Neuronal stem cell (in vitro differentiated cells): ENCODE results near the gene CDSN.
A peak's percentile ranks its signal among the peaks of the same experiment; 100 is the strongest.

Experiments
- DNase-seq: peaks from one replicate; pipeline ENCODE4 v3.0.0-alpha.2; 2013; ENCODE audit warnings: low spot score
- H2AFZ ChIP-seq: one replicate; pipeline ENCODE4 v1.6.1; 2013; ENCODE audit warnings: mild to moderate bottlenecking, low read length, inconsistent platforms
- H2AK5ac ChIP-seq: 2 replicates; pipeline ENCODE4 v1.6.1; 2013; ENCODE audit warnings: low read depth, mild to moderate bottlenecking, inconsistent platforms, low read length, moderate library complexity, mixed read lengths
- H2BK120ac ChIP-seq: 2 replicates; pipeline ENCODE4 v1.6.1; 2013; ENCODE audit warnings: low read depth, mild to moderate bottlenecking, inconsistent platforms, low read length, moderate library complexity, mixed read lengths
- H2BK12ac ChIP-seq: one replicate; pipeline ENCODE4 v1.6.1; 2013; ENCODE audit warnings: low read length, inconsistent platforms
- H2BK15ac ChIP-seq: 2 replicates; pipeline ENCODE4 v1.6.1; 2013; ENCODE audit warnings: mild to moderate bottlenecking, low read length, inconsistent platforms, mixed read lengths
- H2BK5ac ChIP-seq: one replicate; pipeline ENCODE4 v1.6.1; 2013; ENCODE audit warnings: inconsistent platforms, mild to moderate bottlenecking, low read length, moderate library complexity
- H3K14ac ChIP-seq: one replicate; pipeline ENCODE4 v1.6.1; 2013; ENCODE audit warnings: low read length, inconsistent platforms
- H3K18ac ChIP-seq: 2 replicates; pipeline ENCODE4 v1.6.1; 2013; ENCODE audit warnings: low read length, inconsistent platforms
- H3K23ac ChIP-seq: 2 replicates; pipeline ENCODE4 v1.6.1; 2013; ENCODE audit warnings: low read depth, mild to moderate bottlenecking, mixed read lengths, low read length, inconsistent platforms; ENCODE audit not compliant: poor library complexity
- H3K27ac ChIP-seq: replicated peaks from 3 replicates; pipeline ENCODE4 v1.5.1; 2013; ENCODE audit warnings: low read length, inconsistent platforms
- H3K27me3 ChIP-seq, 3 experiments: 2 replicates each; pipeline ENCODE4 v1.6.1; 2013; ENCODE audit warnings: low read length in 3 of 3, mild to moderate bottlenecking in 2 of 3, inconsistent platforms in 1 of 3, low read depth in 1 of 3, mixed read lengths in 1 of 3, moderate library complexity in 1 of 3; ENCODE audit not compliant: control insufficient read depth in 3 of 3, insufficient read depth in 3 of 3
- H3K36me3 ChIP-seq, 2 donors: replicated peaks in 1 of 2; 2 replicates each; pipeline ENCODE4 v1.6.1; 2013; ENCODE audit warnings: low read length in 2 of 2; ENCODE audit not compliant: control insufficient read depth in 2 of 2, insufficient read depth in 2 of 2
- H3K4ac ChIP-seq: 2 replicates; pipeline ENCODE4 v1.6.1; 2013; ENCODE audit warnings: inconsistent platforms, mild to moderate bottlenecking, low read length, moderate library complexity
- H3K4me1 ChIP-seq, 2 donors: 1 replicate in 1 of 2; 2 replicates in 1 of 2; pipeline ENCODE4 v1.6.1; 2013; ENCODE audit warnings: low read length in 2 of 2, low read depth in 1 of 2; ENCODE audit not compliant: control insufficient read depth in 2 of 2, insufficient read depth in 1 of 2
- H3K4me2 ChIP-seq: one replicate; pipeline ENCODE4 v1.6.1; 2013; ENCODE audit warnings: mild to moderate bottlenecking, low read length, inconsistent platforms; ENCODE audit not compliant: insufficient read depth, poor library complexity, severe bottlenecking
- H3K4me3 ChIP-seq, 2 donors: 2 replicates each; pipeline ENCODE4 v1.5.1; 2013; ENCODE audit warnings: low read length in 2 of 2, mild to moderate bottlenecking in 2 of 2, inconsistent platforms in 1 of 2, moderate library complexity in 1 of 2
- H3K79me1 ChIP-seq: one replicate; pipeline ENCODE4 v1.6.1; 2013; ENCODE audit warnings: low read depth, mild to moderate bottlenecking, inconsistent platforms, low read length, moderate library complexity
- H3K9ac ChIP-seq: one replicate; pipeline ENCODE4 v1.6.1; 2013; ENCODE audit warnings: mild to moderate bottlenecking, low read depth, low read length, inconsistent platforms; ENCODE audit not compliant: poor library complexity
- H3K9me3 ChIP-seq, 2 donors: replicated peaks in 1 of 2; 2 replicates each; pipeline versions ENCODE3 to v1.6.1; 2013; ENCODE audit warnings: low read length in 2 of 2, mild to moderate bottlenecking in 2 of 2, inconsistent platforms in 1 of 2, low read depth in 1 of 2, mixed read lengths in 1 of 2, moderate library complexity in 1 of 2; ENCODE audit not compliant: control insufficient read depth in 2 of 2, insufficient read depth in 1 of 2
- H4K8ac ChIP-seq: one replicate; pipeline ENCODE4 v1.6.1; 2013; ENCODE audit warnings: low read depth, mild to moderate bottlenecking, inconsistent platforms, low read length, moderate library complexity
- H4K91ac ChIP-seq: one replicate; pipeline ENCODE4 v1.6.1; 2013; ENCODE audit warnings: low read length, low read depth, mild to moderate bottlenecking, inconsistent platforms; ENCODE audit not compliant: poor library complexity
- WGBS, 2 donors: extraction: QIAGEN DNeasy Blood & Tissue Kit; methylation state at CpG; one replicate each; pipeline ENCODE4 v1.1.7; 2013; ENCODE audit warnings: missing lambda C conversion rate in 2 of 2, mixed read lengths in 1 of 2; ENCODE audit not compliant: insufficient read length in 2 of 2, insufficient replicate concordance in 1 of 2; ENCODE audit errors: extremely low coverage in 2 of 2; 5-methylcytosine and 5-hydroxymethylcytosine counted together

Gene CDSN

DNA sequence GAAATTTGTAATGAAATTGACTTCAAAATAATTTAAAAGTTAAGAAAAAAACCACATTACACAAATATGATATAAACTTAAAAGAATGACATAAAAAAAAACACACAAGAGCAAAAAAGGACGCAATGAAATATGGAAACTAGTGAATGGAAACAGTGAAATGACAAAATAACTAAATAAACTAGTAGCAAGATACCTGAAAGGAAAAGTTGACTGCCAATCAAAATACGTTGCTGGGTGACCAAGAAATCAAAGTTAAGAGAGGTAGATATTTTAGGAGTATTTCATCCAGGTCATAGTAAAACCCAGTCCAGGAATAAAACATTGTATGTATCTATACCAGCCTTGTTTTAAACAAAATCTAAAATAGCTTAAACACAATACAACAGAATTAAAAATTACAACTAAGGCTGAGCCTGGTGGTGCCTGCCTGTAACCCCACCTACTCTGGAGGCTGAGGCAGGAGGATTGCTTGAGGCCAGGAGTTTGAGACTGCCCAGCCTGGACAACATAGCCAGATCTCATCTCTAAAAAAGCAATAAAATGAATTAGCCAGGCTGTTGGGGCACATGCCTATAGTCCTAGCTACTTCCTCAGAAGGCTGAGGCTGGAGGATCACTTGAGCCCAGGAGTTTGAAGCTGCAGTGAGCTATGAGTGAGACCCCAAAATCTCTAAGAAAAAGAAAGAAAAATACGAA is 29.8 kb downstream of the CDSN start:
- no peak overlapping the region for H2AK5ac ChIP-seq
- DNase-seq: no peak
- H2AFZ ChIP-seq: no peak overlapping the region
- H3K18ac ChIP-seq: no peak overlapping the region
- H3K23ac ChIP-seq: no peak overlapping the region
- H3K4me1 ChIP-seq: peaks cover 0 to 2% of the 10 kb centered on the region in 2 donors
- H4K91ac ChIP-seq: no peak overlapping the region
- no peaks in the 10 kb centered on the region for H3K79me1 ChIP-seq
- H3K9ac ChIP-seq: no peak overlapping the region
- H3K27me3 ChIP-seq: peaks cover 0 to 17% (median 0%) of the 10 kb centered on the region in 3 experiments
- H2BK15ac ChIP-seq: no peak overlapping the region
- no peak overlapping the region for H3K27ac ChIP-seq
- no peak overlapping the region for H3K4ac ChIP-seq
- no peaks in the 10 kb centered on the region for H3K9me3 ChIP-seq
- no peak overlapping the region for H2BK120ac ChIP-seq
- H3K14ac ChIP-seq: no peak overlapping the region
- no peak overlapping the region for H4K8ac ChIP-seq
- WGBS, 2 donors: no CpG with 5 or more reads among the region's 3 CpGs
- no peak overlapping the region for H3K4me3 ChIP-seq
- H3K36me3 ChIP-seq: no peaks in the 10 kb centered on the region
- H3K4me2 ChIP-seq: no peak overlapping the region
- no peak overlapping the region for H2BK12ac ChIP-seq
- no peak overlapping the region for H2BK5ac ChIP-seq

DNA sequence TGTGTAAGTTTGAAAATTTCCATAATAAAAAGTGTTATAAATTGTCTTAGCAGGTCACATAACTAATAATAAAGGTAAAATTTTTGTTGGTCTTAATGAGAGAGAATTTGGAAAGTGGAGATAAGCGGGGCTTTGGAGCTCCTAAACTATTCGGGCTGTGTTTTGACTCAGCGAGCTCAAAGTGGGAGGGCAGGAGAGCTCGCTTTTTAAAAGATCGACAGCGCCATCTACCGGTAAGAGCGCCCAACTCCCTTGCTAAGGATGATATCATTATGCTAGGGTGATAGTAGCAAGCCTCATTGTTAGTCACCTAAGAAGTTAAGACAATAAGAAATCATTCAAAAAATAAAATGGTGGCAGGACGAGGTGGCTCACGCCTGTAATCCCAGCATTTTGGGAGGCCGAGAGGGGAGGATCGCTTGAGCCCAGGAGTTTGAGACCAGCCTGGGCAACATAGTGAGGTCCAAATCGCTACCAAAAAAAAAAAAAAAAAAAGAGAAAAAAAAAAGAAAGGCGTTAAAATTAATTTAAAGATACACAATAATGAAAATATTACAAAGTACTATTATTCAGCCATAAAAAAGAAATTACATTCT is 32.7 kb downstream of the CDSN start:
- H2AK5ac ChIP-seq: no peak overlapping the region
- no peak overlapping the region for H3K4me3 ChIP-seq
- H3K4ac ChIP-seq: no peak overlapping the region
- no peak overlapping the region for H2BK120ac ChIP-seq
- no peak overlapping the region for H3K18ac ChIP-seq
- DNase-seq: peak; percentile 90
- no peak overlapping the region for H3K9ac ChIP-seq
- no peak overlapping the region for H2BK15ac ChIP-seq
- no peak overlapping the region for H3K4me2 ChIP-seq
- H2AFZ ChIP-seq: no peak overlapping the region
- H4K8ac ChIP-seq: no peak overlapping the region
- no peak overlapping the region for H3K27ac ChIP-seq
- peaks cover 0 to 13% (median 0%) of the 10 kb centered on the region in 3 experiments for H3K27me3 ChIP-seq
- no peaks in the 10 kb centered on the region for H3K9me3 ChIP-seq
- peaks cover 0 to 2% of the 10 kb centered on the region in 2 donors for H3K4me1 ChIP-seq
- H2BK5ac ChIP-seq: no peak overlapping the region
- no peak overlapping the region for H3K23ac ChIP-seq
- H3K79me1 ChIP-seq: no peaks in the 10 kb centered on the region
- no peak overlapping the region for H2BK12ac ChIP-seq
- no peaks in the 10 kb centered on the region for H3K36me3 ChIP-seq
- H3K14ac ChIP-seq: no peak overlapping the region
- no peak overlapping the region for H4K91ac ChIP-seq
- WGBS, 2 donors: no CpG with 5 or more reads among the region's 14 CpGs

DNA sequence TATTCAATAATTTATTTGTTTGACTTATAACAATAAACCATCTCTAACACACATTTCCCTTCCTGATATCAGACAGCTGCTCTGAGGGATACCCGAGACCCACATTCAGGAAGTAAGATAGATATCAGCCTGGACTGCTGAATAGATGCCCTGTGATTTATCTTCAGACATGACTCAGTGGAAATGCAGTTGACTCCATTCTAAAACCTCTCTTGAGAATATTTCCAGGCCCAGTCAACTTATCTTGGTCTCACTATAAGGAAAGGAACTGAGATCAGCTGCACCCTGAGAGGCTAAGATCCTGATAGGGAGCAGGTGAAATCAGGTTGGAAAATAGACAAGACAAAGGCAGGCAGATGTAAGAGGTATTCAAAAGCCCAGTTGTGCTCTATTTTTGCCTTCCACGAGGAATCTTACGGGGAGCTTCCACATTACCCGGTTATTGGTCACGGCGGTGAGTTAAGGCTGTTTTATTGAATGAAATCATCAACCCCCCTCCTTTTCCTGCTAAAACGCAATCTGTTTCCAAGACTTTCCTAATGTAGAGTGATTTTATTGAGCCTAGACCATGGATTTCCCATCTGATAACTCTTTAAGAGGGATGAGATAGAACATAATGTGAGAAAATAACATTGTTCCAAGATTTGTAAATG is 33.3 kb downstream of the CDSN start:
- Histone ChIP-seq H3K4me1 (peaks cover 0 to 2% of the 10 kb centered on the region in 2 donors), H3K23ac (no peak overlapping the region), H2AFZ (no peak overlapping the region), H3K4me3 (no peak overlapping the region), H3K18ac (no peak overlapping the region), H2BK5ac (no peak overlapping the region), H3K36me3 (no peaks in the 10 kb centered on the region), H4K91ac (no peak overlapping the region), H2BK12ac (no peak overlapping the region), H3K14ac (no peak overlapping the region), H3K9ac (no peak overlapping the region), H2BK15ac (no peak overlapping the region), H3K4ac (no peak overlapping the region), H3K9me3 (no peaks in the 10 kb centered on the region), H3K27me3 (peaks cover 0 to 13% (median 0%) of the 10 kb centered on the region in 3 experiments), H2BK120ac (no peak overlapping the region), H3K27ac (no peak overlapping the region), H3K79me1 (no peaks in the 10 kb centered on the region), H4K8ac (no peak overlapping the region), H3K4me2 (no peak overlapping the region), H2AK5ac (no peak overlapping the region)
- WGBS, 2 donors: no CpG with 5 or more reads among the region's 7 CpGs
- DNase-seq: no peak

DNA sequence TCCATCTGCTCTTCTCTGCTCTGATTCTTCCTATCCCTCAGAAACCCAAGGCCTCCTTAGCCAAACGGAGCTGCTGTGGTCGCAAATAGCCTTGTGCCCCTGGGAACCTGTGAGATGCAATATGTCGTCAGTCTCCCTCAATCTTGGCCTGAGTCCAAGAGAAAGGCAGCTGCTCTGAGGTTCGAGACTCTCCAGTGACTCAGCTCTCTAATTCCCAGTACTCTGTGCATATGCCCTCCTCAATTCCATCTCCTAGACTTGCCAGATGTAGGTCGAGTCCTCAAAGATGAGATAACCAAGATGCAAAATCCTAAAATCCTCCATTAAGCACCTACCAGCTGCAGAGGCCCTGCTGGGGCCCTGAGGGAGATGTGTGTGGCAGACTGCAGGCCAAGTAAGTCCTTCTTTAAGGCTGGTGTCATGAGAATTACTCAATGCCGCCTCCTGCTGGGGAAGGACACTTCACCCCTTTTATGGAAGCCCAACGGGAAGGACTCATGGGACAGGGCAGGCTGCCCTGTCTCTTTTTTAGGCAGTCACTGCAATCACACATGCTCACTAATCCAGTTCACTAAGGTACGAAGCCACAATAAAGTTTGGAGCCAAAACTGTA is 36.4 kb downstream of the CDSN start:
- H3K4ac ChIP-seq: no peak overlapping the region
- H2BK120ac ChIP-seq: no peak overlapping the region
- H2AK5ac ChIP-seq: no peak overlapping the region
- peaks cover 0 to 13% (median 0%) of the 10 kb centered on the region in 3 experiments for H3K27me3 ChIP-seq
- no peak overlapping the region for H3K14ac ChIP-seq
- H3K4me1 ChIP-seq: peaks cover 3 to 4% of the 10 kb centered on the region in 2 donors
- no peak overlapping the region for H4K91ac ChIP-seq
- H3K4me2 ChIP-seq: no peak overlapping the region
- no peak overlapping the region for H3K9ac ChIP-seq
- no peaks in the 10 kb centered on the region for H3K9me3 ChIP-seq
- H3K18ac ChIP-seq: no peak overlapping the region
- H3K23ac ChIP-seq: no peak overlapping the region
- H3K79me1 ChIP-seq: peaks cover 1% of the 10 kb centered on the region
- no peak overlapping the region for H2AFZ ChIP-seq
- WGBS, 2 donors: no CpG with 5 or more reads among the region's 8 CpGs
- H3K36me3 ChIP-seq: no peaks in the 10 kb centered on the region
- peak; percentile 41 for DNase-seq
- H3K27ac ChIP-seq: no peak overlapping the region
- H2BK5ac ChIP-seq: no peak overlapping the region
- no peak overlapping the region for H2BK12ac ChIP-seq
- no peak overlapping the region for H4K8ac ChIP-seq
- no peak overlapping the region for H3K4me3 ChIP-seq
- H2BK15ac ChIP-seq: no peak overlapping the region
